Neuron (in vitro differentiated cells): Measurements from ENCODE around the gene CCR7.

ENCODE experiments used
- H2AFZ ChIP-seq: one replicate; pipeline ENCODE4 v1.6.1; 2013; ENCODE audit warnings: low read depth, mild to moderate bottlenecking, inconsistent platforms, low read length, moderate library complexity
- H3K27me3 ChIP-seq: one replicate; pipeline ENCODE4 v1.6.1; 2013; ENCODE audit warnings: low read length; ENCODE audit not compliant: insufficient read depth
- H3K36me3 ChIP-seq: one replicate; pipeline ENCODE4 v1.6.1; 2013; ENCODE audit warnings: low read length; ENCODE audit not compliant: insufficient read depth
- H3K4me1 ChIP-seq: one replicate; pipeline ENCODE4 v1.6.1; 2013; ENCODE audit warnings: low read length; ENCODE audit not compliant: insufficient read depth
- H3K4me3 ChIP-seq: 2 replicates; pipeline ENCODE4 v1.5.1; 2013; ENCODE audit warnings: mild to moderate bottlenecking, low read length, moderate library complexity
- H3K9me3 ChIP-seq: one replicate; pipeline ENCODE4 v1.6.1; 2013; ENCODE audit warnings: low read length

The CCR7 gene

DNA sequence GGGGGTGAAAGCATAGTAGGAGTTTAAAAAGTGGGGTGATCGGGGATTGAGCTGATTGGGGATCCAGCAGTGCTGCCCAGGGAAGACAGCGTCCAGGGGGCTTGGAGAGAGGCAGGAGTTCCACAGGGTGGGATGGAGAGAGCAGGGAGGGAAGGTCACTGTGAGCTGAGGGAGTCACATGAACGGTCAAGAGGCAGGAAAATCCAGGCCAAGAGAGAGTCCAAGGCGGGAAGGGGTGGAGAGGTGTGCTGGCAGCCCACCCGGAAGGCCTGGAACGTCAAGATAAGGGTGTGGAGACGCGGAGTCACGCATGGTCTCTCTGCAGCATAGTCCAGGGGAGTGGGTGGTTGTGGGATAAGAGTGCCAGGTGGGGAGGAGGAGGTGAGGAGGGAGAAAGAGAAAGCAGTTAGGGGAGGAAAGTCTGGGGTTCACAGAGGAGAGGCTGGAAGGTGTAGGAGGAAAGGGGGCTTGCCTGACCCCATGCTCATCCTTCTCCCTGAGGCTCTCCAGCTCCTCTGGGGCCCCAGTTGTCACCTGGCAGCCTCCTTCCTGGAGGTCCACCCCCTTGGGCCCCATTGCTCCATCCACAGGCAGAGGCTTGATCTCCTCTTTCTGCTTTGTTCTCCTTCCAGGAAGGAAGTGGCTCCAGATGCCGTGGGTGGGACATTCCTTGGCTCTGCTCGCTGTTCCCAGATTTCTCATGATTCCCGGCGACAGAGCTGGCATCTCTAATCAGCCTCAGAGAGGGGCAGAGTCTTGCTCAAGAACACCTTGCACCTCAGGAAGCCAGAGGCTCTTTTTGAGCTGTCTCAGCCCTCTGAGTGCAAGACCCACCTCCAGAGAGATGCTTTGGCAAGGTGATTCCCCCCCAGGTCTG lies 28.7 kb downstream of the CCR7 start:
- no peaks in the 10 kb centered on the region for H3K9me3 ChIP-seq
- H3K4me3 ChIP-seq: no peak overlapping the region
- H3K36me3 ChIP-seq: no peaks in the 10 kb centered on the region
- H2AFZ ChIP-seq: no peak overlapping the region
- peaks cover 3% of the 10 kb centered on the region for H3K27me3 ChIP-seq
- H3K4me1 ChIP-seq: peaks cover under 1% of the 10 kb centered on the region

DNA sequence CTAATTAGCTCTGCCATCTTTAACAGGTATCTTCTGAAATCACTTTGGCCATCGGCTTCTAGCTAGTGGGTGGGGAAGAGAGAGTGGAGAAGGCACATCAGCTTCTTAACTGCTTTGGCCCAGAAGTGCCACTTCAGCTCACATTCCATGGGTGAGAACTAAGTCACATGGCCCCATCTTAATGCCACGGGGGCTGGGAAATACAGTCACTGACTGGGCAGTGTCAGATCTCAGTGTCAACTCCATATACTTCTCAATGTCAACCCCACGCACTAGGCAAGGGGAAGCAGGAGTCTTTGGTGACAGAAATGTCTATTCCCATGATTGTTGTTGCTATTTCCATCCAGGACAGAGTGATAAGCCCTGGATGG lies 29.4 kb downstream of the CCR7 start:
- Histone ChIP-seq H3K27me3 (peaks cover 3% of the 10 kb centered on the region), H2AFZ (no peak overlapping the region), H3K36me3 (no peaks in the 10 kb centered on the region), H3K4me3 (no peak overlapping the region), H3K4me1 (no peaks in the 10 kb centered on the region), H3K9me3 (no peaks in the 10 kb centered on the region)

DNA sequence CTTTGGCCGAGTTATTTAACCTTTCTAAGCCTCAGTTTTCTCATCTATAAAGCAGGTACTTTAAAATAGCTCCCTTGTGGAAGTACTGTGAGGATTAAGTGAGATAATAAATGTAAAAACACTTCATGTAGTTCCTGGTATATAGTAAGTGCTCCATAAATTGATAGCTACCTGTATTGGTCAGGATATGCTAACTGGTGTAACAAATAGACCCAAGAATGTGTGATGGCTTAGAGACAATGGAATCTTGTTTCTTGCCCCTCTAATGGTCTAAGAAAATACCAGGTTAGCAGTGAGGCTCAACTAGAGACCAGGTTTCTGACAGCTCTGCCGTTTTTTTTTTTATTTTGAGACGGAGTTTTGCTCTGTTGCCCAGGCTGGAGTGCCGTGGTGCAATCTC lies 29.8 kb downstream of the CCR7 start:
- H2AFZ ChIP-seq: no peak overlapping the region
- peaks cover 3% of the 10 kb centered on the region for H3K27me3 ChIP-seq
- H3K4me3 ChIP-seq: no peak overlapping the region
- no peaks in the 10 kb centered on the region for H3K9me3 ChIP-seq
- no peaks in the 10 kb centered on the region for H3K4me1 ChIP-seq
- no peaks in the 10 kb centered on the region for H3K36me3 ChIP-seq

DNA sequence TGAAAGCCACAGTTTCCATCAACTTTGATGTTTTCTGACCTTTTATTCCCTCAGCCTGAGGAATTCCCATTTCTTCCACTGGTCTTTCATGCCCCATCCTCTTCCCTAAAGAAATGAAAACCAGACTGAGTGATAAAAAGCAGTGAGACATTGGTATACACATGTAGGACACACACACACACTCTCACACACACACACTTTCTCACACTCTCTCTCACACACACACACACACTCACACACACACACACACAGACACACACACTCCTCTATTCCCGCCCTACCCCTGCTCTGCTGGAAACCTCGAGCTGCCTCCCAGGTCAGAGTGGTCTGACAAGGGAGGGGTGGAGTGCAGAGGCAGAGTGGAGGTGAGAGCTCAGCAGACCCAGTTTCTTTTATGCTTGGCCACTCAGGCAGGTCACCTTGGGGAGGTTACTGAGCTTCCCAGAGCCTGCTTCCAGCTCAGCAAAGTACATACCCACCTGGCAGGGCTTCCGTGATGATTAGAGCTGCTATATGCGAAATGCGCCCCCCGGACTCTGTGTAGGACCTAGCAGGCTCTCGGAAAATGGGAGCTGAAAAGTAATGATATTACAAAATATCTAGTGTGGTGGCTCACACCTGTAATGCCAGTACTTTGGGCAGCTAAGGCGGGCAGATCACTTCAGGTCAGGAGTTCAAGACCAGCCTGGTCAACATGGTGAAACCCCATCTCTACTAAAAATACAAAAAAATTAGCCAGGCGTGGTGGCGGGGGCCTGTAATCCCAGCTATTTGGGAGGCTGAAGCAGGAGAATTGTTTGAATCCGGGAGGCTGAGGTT lies 30.7 kb downstream of the CCR7 start:
- Histone ChIP-seq H3K9me3 (no peaks in the 10 kb centered on the region), H3K4me3 (no peak overlapping the region), H3K27me3 (peaks cover 3% of the 10 kb centered on the region), H3K36me3 (no peaks in the 10 kb centered on the region), H3K4me1 (no peaks in the 10 kb centered on the region), H2AFZ (no peak overlapping the region)

DNA sequence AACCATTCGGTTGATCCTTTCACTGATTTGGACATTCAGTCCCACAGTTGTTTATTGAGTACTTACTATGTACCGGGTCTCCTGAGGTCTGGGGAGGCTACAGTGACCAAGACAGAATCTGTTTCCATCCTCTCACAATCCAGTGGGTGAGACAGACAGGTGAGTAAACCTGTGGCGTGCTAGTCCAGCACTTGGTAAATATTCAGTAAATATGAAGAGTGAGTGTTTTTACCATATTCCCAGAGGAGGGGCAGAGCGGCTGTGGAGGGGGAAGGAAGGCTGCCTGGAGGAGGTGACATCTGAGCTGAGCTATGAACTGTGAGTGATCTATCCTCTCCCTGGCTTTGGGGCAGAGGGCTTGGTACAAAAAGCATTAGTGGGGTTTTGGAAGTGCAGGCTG lies 31.4 kb downstream of the CCR7 start:
- no peaks in the 10 kb centered on the region for H3K4me1 ChIP-seq
- H3K27me3 ChIP-seq: peaks cover 3% of the 10 kb centered on the region
- H3K36me3 ChIP-seq: no peaks in the 10 kb centered on the region
- no peaks in the 10 kb centered on the region for H3K9me3 ChIP-seq
- no peak overlapping the region for H3K4me3 ChIP-seq
- no peak overlapping the region for H2AFZ ChIP-seq

DNA sequence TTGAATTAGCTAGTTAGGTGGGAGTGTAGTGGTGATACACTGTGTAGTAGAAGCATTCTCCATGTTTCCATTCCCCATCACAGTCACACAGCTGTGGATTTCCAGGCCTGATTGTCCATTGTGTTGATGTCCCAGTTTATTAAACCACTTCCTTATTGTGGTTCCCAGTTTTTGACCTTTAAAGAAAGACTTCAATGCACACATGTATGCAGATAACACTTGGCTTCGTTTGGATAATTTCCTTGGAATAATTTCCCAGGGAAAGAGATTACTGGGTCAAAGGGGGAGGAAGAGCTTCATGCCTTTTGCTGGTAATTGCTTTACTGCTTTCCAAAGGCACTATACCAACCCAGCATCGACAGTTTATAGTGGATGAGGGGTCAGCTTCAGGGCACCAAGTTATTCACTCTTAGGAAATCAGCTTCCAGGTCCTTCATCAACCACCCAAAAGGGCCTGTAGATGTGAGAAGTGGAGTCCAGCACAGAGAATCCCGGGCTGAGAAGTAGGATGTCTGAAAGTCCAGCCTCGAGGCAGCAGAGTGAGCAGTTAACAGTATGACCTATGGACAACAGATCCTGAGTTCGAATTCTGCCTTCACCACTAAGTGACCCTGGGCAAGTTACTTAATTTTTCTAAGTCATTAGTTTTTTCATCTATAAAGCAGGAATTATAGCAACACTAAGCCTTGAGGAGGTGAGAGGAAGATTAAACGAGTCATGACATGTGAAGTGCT lies 32.6 kb downstream of the CCR7 start:
- H3K4me1 ChIP-seq: no peaks in the 10 kb centered on the region
- no peaks in the 10 kb centered on the region for H3K9me3 ChIP-seq
- H3K27me3 ChIP-seq: peaks cover 3% of the 10 kb centered on the region
- no peak overlapping the region for H3K4me3 ChIP-seq
- H3K36me3 ChIP-seq: no peaks in the 10 kb centered on the region
- H2AFZ ChIP-seq: no peak overlapping the region

DNA sequence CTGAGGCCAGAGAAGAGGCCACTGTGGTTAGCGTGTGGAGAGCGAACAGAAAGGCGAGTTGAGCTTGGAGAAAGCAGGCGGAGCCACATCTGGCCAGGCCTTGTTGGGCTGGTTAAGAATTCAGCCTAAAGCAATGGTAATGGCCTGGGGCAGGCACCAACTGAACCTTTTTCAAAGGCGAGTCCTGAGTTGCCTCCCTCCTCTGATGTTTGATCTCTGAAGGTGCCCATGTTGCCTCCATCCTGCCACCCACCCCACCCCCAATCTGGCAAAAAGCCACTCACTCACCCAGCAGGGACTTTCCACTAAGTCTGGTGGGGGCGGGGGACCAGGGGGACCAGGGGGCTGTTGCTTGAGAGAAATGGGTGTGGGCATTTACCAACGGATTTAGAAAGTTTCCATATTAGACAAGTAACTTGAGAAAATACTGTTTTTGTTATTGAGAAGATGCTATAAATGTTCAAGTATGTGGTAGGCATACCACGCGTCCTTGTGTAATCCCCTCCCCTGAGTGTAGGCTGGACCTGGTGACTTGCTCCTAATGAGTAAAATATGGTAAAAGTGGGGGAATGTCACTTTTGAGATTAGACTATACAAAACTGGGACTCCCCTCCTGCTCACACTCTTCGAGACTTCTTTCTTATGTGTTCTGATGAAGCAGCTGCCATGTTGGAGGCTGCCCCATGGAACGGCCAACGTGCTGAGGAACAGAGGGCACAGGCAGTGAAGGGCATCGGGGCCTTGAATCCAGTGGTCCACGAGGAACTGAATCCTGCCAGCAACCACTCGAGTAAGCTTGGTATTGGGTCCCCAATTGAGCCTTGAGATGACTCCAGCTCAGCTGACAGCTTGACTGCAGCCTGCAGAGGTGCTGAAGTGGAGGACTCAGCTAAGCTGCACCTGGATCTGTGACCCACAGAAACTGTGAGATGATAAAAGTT lies 34.0 kb downstream of the CCR7 start:
- H3K4me3 ChIP-seq: no peak overlapping the region

DNA sequence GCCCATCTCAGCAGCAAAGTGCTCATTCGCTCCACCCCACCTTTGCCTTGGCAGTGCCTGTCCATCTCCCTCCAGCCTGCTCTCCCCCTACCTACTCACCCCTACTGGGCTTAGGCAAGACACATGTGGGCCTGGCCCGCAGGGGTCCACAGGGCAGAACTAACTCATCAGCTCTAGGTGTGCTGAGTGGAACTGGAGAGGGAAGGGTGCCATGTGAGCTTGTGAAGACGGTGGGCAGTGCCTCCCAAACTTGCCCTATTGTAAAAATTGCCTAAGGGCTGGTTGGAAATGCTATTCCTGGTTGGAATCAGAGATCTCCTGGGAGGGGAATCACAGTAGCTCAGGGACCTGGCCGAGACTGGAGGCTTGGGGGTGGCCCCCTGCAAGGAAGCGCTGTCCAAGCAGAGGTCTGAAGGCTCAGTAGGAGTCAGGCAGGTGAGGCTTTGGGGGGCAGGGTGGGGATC lies 34.7 kb downstream of the CCR7 start:
- Histone ChIP-seq H3K36me3 (no peaks in the 10 kb centered on the region), H2AFZ (no peak overlapping the region), H3K9me3 (peaks cover 2% of the 10 kb centered on the region), H3K4me1 (peaks cover 4% of the 10 kb centered on the region), H3K27me3 (no peaks in the 10 kb centered on the region), H3K4me3 (no peak overlapping the region)

More for the DNA sequence above, 34.0 kb downstream of the CCR7 start:
- Histone ChIP-seq H3K4me1 (peaks cover 1% of the 10 kb centered on the region), H3K27me3 (no peaks in the 10 kb centered on the region), H3K36me3 (no peaks in the 10 kb centered on the region), H2AFZ (no peak overlapping the region), H3K9me3 (peaks cover 2% of the 10 kb centered on the region)

DNA sequence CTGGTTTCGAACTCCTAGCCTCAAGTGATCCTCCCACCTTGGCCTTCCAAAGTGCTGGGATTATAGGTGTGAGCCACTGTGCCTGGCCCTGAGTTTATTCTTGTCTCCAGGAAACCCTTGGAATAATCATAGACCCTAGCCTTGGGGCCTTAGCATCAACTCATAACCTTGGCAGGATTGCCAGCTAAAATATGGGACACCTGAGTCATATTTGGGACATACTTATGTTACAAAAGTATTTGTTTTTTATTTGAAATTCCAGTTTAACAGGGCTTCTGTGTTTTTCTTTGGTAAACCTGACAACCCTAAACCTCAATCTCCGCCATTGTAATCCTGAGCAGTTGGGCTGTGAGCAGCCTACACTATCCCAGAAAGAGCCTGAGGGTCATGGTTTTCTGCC lies 35.3 kb downstream of the CCR7 start:
- H3K4me3 ChIP-seq: no peak overlapping the region
- no peak overlapping the region for H2AFZ ChIP-seq
- no peaks in the 10 kb centered on the region for H3K27me3 ChIP-seq
- peaks cover 2% of the 10 kb centered on the region for H3K9me3 ChIP-seq
- no peaks in the 10 kb centered on the region for H3K36me3 ChIP-seq
- peaks cover 4% of the 10 kb centered on the region for H3K4me1 ChIP-seq

DNA sequence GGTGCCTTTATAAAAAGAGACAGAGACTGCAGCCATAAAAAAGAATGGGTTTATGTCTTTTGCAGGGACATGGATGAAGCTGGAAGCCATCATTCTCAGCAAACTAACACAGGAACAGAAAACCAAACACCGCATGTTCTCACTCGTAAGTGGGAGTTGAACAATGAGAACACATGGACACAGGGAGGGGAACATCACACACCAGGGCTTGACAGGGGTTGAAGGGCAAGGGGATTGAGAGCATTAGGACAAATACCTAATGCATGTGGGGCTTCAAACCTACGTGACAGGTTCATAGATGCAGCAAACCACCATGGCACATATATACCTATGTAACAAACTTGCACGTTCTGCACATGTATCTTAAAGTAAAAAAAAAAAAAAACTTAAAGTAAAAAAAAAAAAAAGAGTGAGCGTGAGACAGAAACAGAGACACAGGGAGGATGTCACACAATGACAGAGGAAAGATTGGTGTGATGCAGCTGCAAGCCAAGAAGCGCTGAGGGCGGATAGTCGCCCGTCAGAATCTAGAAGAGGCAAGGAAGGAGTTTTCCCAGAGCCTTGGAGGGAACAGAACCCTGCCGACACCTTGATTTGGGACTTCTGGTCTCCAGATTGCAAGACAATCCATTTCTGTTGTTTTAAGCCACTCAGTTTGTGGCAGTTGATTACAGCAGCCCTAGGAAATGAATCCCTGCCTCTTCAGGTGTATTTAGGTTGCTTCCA lies 36.4 kb downstream of the CCR7 start:
- no peaks in the 10 kb centered on the region for H3K36me3 ChIP-seq
- H2AFZ ChIP-seq: no peak overlapping the region
- H3K27me3 ChIP-seq: no peaks in the 10 kb centered on the region
- peaks cover 2% of the 10 kb centered on the region for H3K9me3 ChIP-seq
- no peak overlapping the region for H3K4me3 ChIP-seq
- peaks cover 11% of the 10 kb centered on the region for H3K4me1 ChIP-seq

DNA sequence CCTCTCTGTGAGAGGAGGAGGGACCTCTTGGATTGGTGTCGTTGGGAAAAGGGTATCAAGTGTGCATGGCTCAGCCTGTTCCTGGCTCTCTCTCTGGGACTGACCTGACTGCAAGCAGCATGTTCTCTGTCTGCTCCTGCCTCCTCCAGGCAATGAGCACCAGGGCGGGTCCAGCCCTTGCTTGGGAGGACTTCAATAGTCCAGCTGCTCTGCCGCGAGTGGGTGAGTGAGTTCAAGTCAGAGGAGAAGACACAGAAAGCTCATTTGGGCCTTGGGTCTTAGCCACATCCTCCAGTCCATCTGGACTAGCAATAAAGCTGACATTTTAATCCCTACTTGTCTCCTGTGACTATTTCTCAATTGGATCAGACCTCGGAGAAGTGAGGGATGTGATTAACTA lies 38.6 kb downstream of the CCR7 start:
- peaks cover 11% of the 10 kb centered on the region for H3K4me1 ChIP-seq
- no peak overlapping the region for H2AFZ ChIP-seq
- H3K36me3 ChIP-seq: no peaks in the 10 kb centered on the region
- H3K4me3 ChIP-seq: no peak overlapping the region
- H3K9me3 ChIP-seq: peaks cover 2% of the 10 kb centered on the region
- no peaks in the 10 kb centered on the region for H3K27me3 ChIP-seq

DNA sequence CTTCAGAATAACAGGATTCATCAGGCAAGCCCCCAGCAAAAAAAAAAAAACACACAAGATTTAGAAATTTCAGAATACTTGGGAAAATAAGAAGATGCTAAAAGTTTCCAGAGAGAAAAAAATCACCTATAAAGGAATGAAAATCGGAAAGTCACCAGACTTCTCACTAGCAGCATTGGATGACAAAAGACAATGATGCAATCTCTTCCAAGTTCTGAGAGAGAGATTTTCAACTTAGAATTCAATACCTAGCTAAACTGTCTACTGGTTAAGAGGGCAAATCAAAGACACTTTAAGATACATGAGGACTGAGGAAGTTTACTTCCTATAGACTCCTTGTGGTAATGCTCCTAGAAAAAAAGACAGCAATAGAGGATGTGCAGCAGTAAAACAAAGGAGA lies 40.0 kb downstream of the CCR7 start:
- no peak overlapping the region for H2AFZ ChIP-seq
- H3K4me3 ChIP-seq: no peak overlapping the region
- H3K27me3 ChIP-seq: no peaks in the 10 kb centered on the region
- H3K36me3 ChIP-seq: no peaks in the 10 kb centered on the region
- H3K9me3 ChIP-seq: peaks cover 2% of the 10 kb centered on the region
- H3K4me1 ChIP-seq: peaks cover 11% of the 10 kb centered on the region
